Measurements from ENCODE around the gene SF1.

GRCh38 chr11:64718084-64718779, 60.1 kb downstream of the SF1 start:
- TF ChIP-seq, protein P1, sequence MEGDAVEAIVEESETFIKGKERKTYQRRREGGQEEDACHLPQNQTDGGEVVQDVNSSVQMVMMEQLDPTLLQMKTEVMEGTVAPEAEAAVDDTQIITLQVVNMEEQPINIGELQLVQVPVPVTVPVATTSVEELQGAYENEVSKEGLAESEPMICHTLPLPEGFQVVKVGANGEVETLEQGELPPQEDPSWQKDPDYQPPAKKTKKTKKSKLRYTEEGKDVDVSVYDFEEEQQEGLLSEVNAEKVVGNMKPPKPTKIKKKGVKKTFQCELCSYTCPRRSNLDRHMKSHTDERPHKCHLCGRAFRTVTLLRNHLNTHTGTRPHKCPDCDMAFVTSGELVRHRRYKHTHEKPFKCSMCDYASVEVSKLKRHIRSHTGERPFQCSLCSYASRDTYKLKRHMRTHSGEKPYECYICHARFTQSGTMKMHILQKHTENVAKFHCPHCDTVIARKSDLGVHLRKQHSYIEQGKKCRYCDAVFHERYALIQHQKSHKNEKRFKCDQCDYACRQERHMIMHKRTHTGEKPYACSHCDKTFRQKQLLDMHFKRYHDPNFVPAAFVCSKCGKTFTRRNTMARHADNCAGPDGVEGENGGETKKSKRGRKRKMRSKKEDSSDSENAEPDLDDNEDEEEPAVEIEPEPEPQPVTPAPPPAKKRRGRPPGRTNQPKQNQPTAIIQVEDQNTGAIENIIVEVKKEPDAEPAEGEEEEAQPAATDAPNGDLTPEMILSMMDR (IDR thresholded peaks at IDR 0.05; ENCODE audit: low read length), result no peak
- TF ChIP-seq EZH2 (optimal IDR thresholded peaks at IDR 0.05; ENCODE audit: low read depth, low read length), result no peak

All from MM.1S (cell line).